HEK293 (cell line): Measurements from ENCODE around the gene SLC12A1.
A peak's percentile ranks its signal among the peaks of the same experiment; 100 is the strongest.

Experiments
- CTCF ChIA-PET: fragments of 350-600 bp; formaldehyde crosslinking; extraction: SDS; loops from one replicate; lab custom pipeline; 2021; ENCODE audit warnings: antibody characterized with exemption; lab: Yijun Ruan, JAX
- POLR2A ChIA-PET: fragments of 300-600 bp; formaldehyde crosslinking; extraction: SDS; loops from one replicate; lab custom pipeline; 2020; ENCODE audit warnings: antibody characterized with exemption, inconsistent platforms; lab: Yijun Ruan, JAX
- H3K27ac ChIP-seq: fragments of 200-500 bp; sonication (Bioruptor generic); 2 replicates; pipeline ENCODE4 v1.5.1; 2014; ENCODE audit warnings: low read depth, low read length, control low read depth, inconsistent platforms; ENCODE audit errors: extremely low read depth
- H3K36me3 ChIP-seq, 2 experiments: fragments of 200-500 bp in 1 of 2; sonication (Bioruptor generic) in 1 of 2; 1 replicate in 1 of 2; 2 replicates in 1 of 2; pipeline ENCODE4 v1.5.1; 2014 to 2017; ENCODE audit warnings: inconsistent platforms in 2 of 2, low read length in 2 of 2; ENCODE audit not compliant: control insufficient read depth in 2 of 2, insufficient read depth in 1 of 2
- H3K4me1 ChIP-seq: fragments of 200-500 bp; sonication (Bioruptor generic); 2 replicates; pipeline ENCODE4 v1.5.1; 2014; ENCODE audit warnings: mild to moderate bottlenecking, low read length, inconsistent platforms; ENCODE audit not compliant: control insufficient read depth, insufficient read depth
- H3K4me3 ChIP-seq: 2 replicates; pipeline ENCODE4 v1.5.1; 2011; ENCODE audit warnings: low read depth, mild to moderate bottlenecking, control low read depth, low read length, moderate library complexity
- H3K9me3 ChIP-seq: fragments of 200-500 bp; sonication (Bioruptor generic); 2 replicates; pipeline ENCODE4 v1.5.1; 2014; ENCODE audit warnings: low read depth, low read length, inconsistent platforms; ENCODE audit not compliant: control insufficient read depth, insufficient read depth
- BCL11B ChIP-seq: fragments of 450-650 bp; formaldehyde crosslinking; IDR thresholded peaks from 2 replicates; pipeline ENCODE4 v1.5.1; 2016; ENCODE audit warnings: low read depth, missing biosample characterization, missing genetic modification characterization
- CTCF ChIP-seq: fragments of 450-650 bp; formaldehyde crosslinking; IDR thresholded peaks from 2 replicates; pipeline ENCODE4 v1.5.1; 2016; ENCODE audit warnings: missing biosample characterization, missing genetic modification characterization
- FEZF1 ChIP-seq: fragments of 450-650 bp; formaldehyde crosslinking; IDR thresholded peaks from 2 replicates; pipeline ENCODE4 v1.5.1; 2016; ENCODE audit warnings: missing biosample characterization, missing genetic modification characterization
- GLI2 ChIP-seq: fragments of 450-650 bp; formaldehyde crosslinking; IDR thresholded peaks from 2 replicates; pipeline ENCODE4; 2017; ENCODE audit warnings: missing biosample characterization, missing genetic modification characterization, low read depth, borderline replicate concordance
- HIC1 ChIP-seq: fragments of 450-650 bp; formaldehyde crosslinking; IDR thresholded peaks from 2 replicates; pipeline ENCODE4 v1.5.1; 2016; ENCODE audit warnings: missing biosample characterization, missing genetic modification characterization
- OVOL3 ChIP-seq: fragments of 450-650 bp; formaldehyde crosslinking; IDR thresholded peaks from 2 replicates; pipeline ENCODE4 v1.5.1; 2016; ENCODE audit warnings: missing biosample characterization, missing genetic modification characterization
- PRDM4 ChIP-seq: fragments of 450-650 bp; formaldehyde crosslinking; IDR thresholded peaks from 2 replicates; pipeline ENCODE4 v1.5.1; 2017; ENCODE audit warnings: missing biosample characterization, missing genetic modification characterization
- ZNF133 ChIP-seq: fragments of 450-650 bp; formaldehyde crosslinking; IDR thresholded peaks from 2 replicates; pipeline ENCODE4 v1.5.1; 2016; ENCODE audit warnings: missing biosample characterization, missing genetic modification characterization
- ZNF138 ChIP-seq: fragments of 450-650 bp; formaldehyde crosslinking; IDR thresholded peaks from 2 replicates; pipeline ENCODE4 v1.5.1; 2016; ENCODE audit warnings: missing biosample characterization, missing genetic modification characterization, borderline replicate concordance
- ZNF311 ChIP-seq: fragments of 450-650 bp; formaldehyde crosslinking; IDR thresholded peaks from 2 replicates; pipeline ENCODE4 v1.5.1; 2017; ENCODE audit warnings: missing biosample characterization, missing genetic modification characterization, borderline replicate concordance
- ZNF501 ChIP-seq: fragments of 450-650 bp; formaldehyde crosslinking; IDR thresholded peaks from 2 replicates; pipeline ENCODE4 v1.5.1; 2016; ENCODE audit warnings: missing biosample characterization, missing genetic modification characterization
- ZNF518A ChIP-seq: fragments of 450-650 bp; formaldehyde crosslinking; conservative IDR thresholded peaks from 2 replicates; pipeline ENCODE4 v1.5.1; 2016; ENCODE audit warnings: low read depth, missing biosample characterization, missing genetic modification characterization
- ZNF529 ChIP-seq: fragments of 450-650 bp; formaldehyde crosslinking; IDR thresholded peaks from 2 replicates; pipeline ENCODE4 v1.5.1; 2017; ENCODE audit warnings: missing genetic modification characterization, missing biosample characterization; ENCODE audit not compliant: insufficient replicate concordance
- ZNF548 ChIP-seq: fragments of 450-650 bp; formaldehyde crosslinking; IDR thresholded peaks from 2 replicates; pipeline ENCODE4 v1.5.1; 2016; ENCODE audit warnings: missing biosample characterization, missing genetic modification characterization
- ZNF549 ChIP-seq: fragments of 450-650 bp; IDR thresholded peaks from 2 replicates; pipeline ENCODE4 v1.5.1; 2018; ENCODE audit warnings: missing biosample characterization, missing genetic modification characterization, mild to moderate bottlenecking, inconsistent platforms, moderate library complexity
- ZNF623 ChIP-seq: fragments of 450-650 bp; formaldehyde crosslinking; IDR thresholded peaks from 2 replicates; pipeline ENCODE4 v1.5.1; 2016; ENCODE audit warnings: missing biosample characterization, missing genetic modification characterization
- ZNF624 ChIP-seq: fragments of 450-650 bp; formaldehyde crosslinking; IDR thresholded peaks from 2 replicates; pipeline ENCODE4 v1.5.1; 2017; ENCODE audit warnings: missing biosample characterization, missing genetic modification characterization
- ZNF639 ChIP-seq: fragments of 450-650 bp; formaldehyde crosslinking; IDR thresholded peaks from 2 replicates; pipeline ENCODE4 v1.5.1; 2016; ENCODE audit warnings: missing biosample characterization, missing genetic modification characterization

Gene SLC12A1

GRCh38 chr15:48221261-48221660 lies 15.2 kb downstream of the SLC12A1 start:
- no peaks in the 10 kb centered on the region for H3K4me1 ChIP-seq
- TF ChIP-seq FEZF1 (tag by site-specific recombination) (no peak), ZNF518A (no peak), ZNF623 (no peak), ZNF639 (tag by site-specific recombination) (no peak), GLI2 (tag by site-specific recombination) (no peak), ZNF501 (tag by site-specific recombination) (no peak)
- no peaks in the 10 kb centered on the region for H3K9me3 ChIP-seq
- ChIA-PET POLR2A (no interaction called here), CTCF (no interaction called here)
- H3K27ac ChIP-seq: no peak overlapping the region
- no peaks in the 10 kb centered on the region for H3K36me3 ChIP-seq
- H3K4me3 ChIP-seq: no peak overlapping the region

GRCh38 chr15:48221885-48222284 lies 15.8 kb downstream of the SLC12A1 start:
- Histone ChIP-seq H3K9me3 (no peaks in the 10 kb centered on the region), H3K36me3 (no peaks in the 10 kb centered on the region), H3K4me1 (no peaks in the 10 kb centered on the region), H3K27ac (no peak overlapping the region), H3K4me3 (no peak overlapping the region)
- TF ChIP-seq BCL11B (tag by site-specific recombination) (no peak), ZNF529 (no peak), HIC1 (tag by site-specific recombination) (no peak), ZNF133 (tag by site-specific recombination) (peak; percentile 23; the same call in 1 of the 2 replicates), ZNF138 (tag by site-specific recombination) (no peak), ZNF624 (no peak), ZNF549 (tag by site-specific recombination) (no peak)
- CTCF ChIA-PET: no interaction called here
- POLR2A ChIA-PET: no interaction called here

- ChIA-PET CTCF (no interaction called here), POLR2A (no interaction called here)
- H3K4me3 ChIP-seq: no peak overlapping the region
- no peaks in the 10 kb centered on the region for H3K9me3 ChIP-seq
- H3K27ac ChIP-seq: no peak overlapping the region
- H3K36me3 ChIP-seq: no peaks in the 10 kb centered on the region
- no peaks in the 10 kb centered on the region for H3K4me1 ChIP-seq
- TF ChIP-seq ZNF311 (tag by site-specific recombination) (no peak), ZNF548 (tag by site-specific recombination) (no peak), OVOL3 (tag by site-specific recombination) (no peak), PRDM4 (tag by site-specific recombination) (no peak), CTCF (no peak)
Measured at GRCh38 chr15:48222627-48223026, 16.5 kb downstream of the SLC12A1 start.
